Left renal cortex interstitium (tissue), 4 donors: Measurements from ENCODE around the gene IRF2. TPM values are rescaled to one million over a fixed set of nuclear protein-coding genes. Genes with fewer than 3 reads are reported as not detected.

ENCODE experiments used
- DNase-seq, 4 donors: peaks; one replicate each; pipeline ENCODE4 v3.0.0-alpha.2; 2013; ENCODE audit warnings: low read depth in 4 of 4, low spot score in 2 of 4, missing footprints in 1 of 4
- polyA plus RNA-seq, 4 donors: library from polyadenylated mRNA; unstranded; fragments of 120-200 nt; gene quantifications; one replicate each; pipeline ENCODE4 v1.2.1, GENCODE V29; 2013; ENCODE audit not compliant: insufficient read length in 4 of 4

Gene IRF2
- polyA plus RNA-seq, 4 donors, result 30.2 to 35.5 (median 33.0) TPM

- no peak for DNase-seq
Measured at GRCh38 chr4:184410748-184411147, 63.6 kb downstream of the IRF2 start.

- no peak for DNase-seq
Measured at GRCh38 chr4:184409911-184410692, 64.2 kb downstream of the IRF2 start.

GRCh38 chr4:184409502-184409901 lies 64.8 kb downstream of the IRF2 start:
- no peak for DNase-seq

GRCh38 chr4:184408684-184409081 lies 65.7 kb downstream of the IRF2 start:
- no peak for DNase-seq

GRCh38 chr4:184408021-184408683 lies 66.2 kb downstream of the IRF2 start:
- no peak for DNase-seq

GRCh38 chr4:184406958-184407391 lies 67.4 kb downstream of the IRF2 start:
- DNase-seq, result no peak

- no peak for DNase-seq
Measured at GRCh38 chr4:184404047-184404446, 70.3 kb downstream of the IRF2 start.

GRCh38 chr4:184403384-184403781 lies 71.0 kb downstream of the IRF2 start:
- no peak for DNase-seq

- DNase-seq, result no peak
Measured at GRCh38 chr4:184402740-184403383, 71.5 kb downstream of the IRF2 start.

- no peak for DNase-seq
Measured at GRCh38 chr4:184402239-184402638, 72.1 kb downstream of the IRF2 start.

- DNase-seq, result no peak
Measured at GRCh38 chr4:184401397-184402171, 72.8 kb downstream of the IRF2 start.

GRCh38 chr4:184400891-184401290 lies 73.5 kb downstream of the IRF2 start:
- no peak for DNase-seq

GRCh38 chr4:184400375-184400870 lies 73.9 kb downstream of the IRF2 start:
- DNase-seq, result no peak

- no peak for DNase-seq
Measured at GRCh38 chr4:184399512-184399908, 74.8 kb downstream of the IRF2 start.

- DNase-seq, result no peak
Measured at GRCh38 chr4:184398741-184399511, 75.4 kb downstream of the IRF2 start.

- no peak for DNase-seq
Measured at GRCh38 chr4:184397516-184398163, 76.7 kb downstream of the IRF2 start.

GRCh38 chr4:184396570-184397515 lies 77.5 kb downstream of the IRF2 start:
- no peak for DNase-seq

GRCh38 chr4:184395971-184396391 lies 78.4 kb downstream of the IRF2 start:
- no peak for DNase-seq
